NCI-H1930 (cell line): Measurements from ENCODE around the gene PMAIP1.
A peak's percentile ranks its signal among the peaks of the same experiment; 100 is the strongest.

ENCODE experiments used
- DNase-seq, 2 experiments: peaks; one replicate each; lab custom pipeline; 2025; lab: John Stamatoyannopoulos, UW

PMAIP1 gene

DNA sequence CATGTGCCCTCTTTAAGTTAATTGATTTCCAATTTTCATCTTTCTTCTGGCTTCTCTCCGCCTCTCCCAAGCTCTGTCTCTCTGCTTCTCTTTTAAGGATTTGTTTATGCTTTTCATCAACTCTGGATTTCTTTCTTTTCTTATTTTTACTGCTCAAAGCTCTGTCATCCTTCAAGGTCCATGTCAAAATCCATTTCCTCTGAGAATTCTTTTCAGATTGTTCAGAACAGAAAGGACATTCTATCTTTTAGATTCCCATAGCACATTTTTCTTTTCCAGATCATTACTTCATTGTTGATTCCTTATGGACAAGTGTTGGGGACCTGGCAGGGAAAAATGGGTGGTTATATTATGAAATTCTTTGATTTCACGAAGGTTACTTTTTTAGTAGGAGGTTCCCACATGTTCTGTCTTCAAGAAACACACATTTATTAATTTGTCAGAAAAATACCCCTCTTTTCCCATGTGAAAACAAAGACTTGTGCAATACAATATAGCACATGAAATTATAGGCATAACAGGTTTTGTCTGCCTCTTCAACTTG, 12.3 kb downstream of the PMAIP1 start:
- DNase-seq = no peak

DNA sequence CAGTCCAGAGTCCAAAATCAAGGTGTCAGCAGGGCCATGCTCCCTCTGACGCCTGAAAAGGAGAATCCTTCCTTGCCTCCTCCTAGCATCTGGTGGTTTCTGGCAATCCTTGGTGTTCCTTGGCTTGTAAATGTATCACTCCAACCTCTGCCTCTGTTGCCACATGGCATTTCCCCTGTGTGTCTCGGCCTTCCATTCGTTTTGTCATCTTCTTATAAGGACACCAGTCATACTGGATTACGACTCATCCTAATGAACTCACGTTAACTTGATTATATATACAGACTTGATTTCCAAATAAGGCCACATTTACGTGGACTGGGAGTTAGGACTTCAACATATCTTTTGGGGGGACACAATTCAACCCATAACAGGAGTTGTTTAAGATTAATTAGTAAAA, 15.8 kb downstream of the PMAIP1 start:
- no peak for DNase-seq

DNA sequence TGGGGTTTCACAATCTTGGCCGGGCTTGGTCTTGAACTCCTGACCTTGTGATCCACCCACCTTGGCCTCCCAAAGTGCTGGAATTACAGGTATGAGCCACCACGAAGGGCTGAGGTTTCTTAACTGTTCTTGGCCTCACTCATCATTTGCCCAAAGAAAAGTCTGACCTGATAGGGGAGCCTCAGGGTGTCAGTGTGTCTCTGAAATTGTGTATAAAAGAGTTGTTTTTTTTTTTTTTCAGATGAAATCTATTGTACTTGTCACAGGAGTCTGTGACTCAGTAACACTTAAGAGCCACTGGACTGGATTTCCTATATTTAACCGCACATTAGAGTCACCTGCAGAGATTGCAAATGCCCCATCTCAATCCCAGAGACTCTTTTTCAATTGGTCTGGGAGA, 16.9 kb downstream of the PMAIP1 start:
- no peak for DNase-seq

- no peak for DNase-seq
Observed at GRCh38 chr18:59917422-59917821, 17.6 kb downstream of the PMAIP1 start.

DNA sequence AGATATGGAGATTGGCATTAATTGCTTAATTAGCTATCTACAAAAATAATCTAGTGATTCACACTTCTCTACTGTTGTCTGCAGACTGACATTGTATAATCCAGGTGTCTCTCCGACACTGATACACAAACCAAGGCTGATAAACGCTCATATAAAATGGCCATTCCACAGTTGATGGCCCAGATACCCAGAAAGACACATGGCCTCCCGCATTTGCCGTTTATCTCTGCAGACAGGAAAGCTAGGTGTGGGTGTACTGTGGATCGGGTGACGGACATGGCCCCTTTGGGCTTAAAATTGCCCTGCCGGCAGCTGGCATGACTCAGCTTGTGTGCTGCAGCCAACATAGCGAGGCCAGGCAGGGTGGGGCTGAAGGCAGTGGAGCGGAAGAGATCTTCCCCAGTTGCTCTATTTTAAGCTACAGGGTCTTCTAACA, 18.5 kb downstream of the PMAIP1 start:
- DNase-seq = peak in 1 of 2 experiments; percentile 21

- no peak for DNase-seq
Observed at GRCh38 chr18:59918997-59919396, 19.2 kb downstream of the PMAIP1 start.

DNA sequence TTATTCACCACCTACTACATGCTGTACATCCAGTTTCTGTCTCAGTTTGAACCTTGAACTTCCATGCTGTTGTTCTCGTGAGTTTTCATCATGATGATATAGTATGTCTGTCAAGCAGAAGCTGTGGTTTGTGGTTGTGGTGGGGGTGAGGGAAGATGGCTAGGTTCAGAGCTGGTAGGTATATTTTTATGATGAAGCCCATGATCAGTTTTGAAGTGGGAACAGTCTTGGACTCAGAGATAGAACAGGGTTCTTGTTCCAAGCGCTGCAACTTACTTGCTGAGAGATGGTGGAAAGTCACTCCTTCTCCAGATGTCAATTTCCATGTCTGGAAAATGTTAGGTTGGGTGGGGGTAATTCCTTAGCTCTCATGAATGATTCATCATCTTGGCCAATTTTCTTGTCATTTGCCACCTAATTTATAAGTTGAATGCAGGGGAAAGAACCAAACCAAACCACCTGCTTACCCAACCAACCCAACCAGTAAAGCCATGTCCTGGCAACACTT, 21.6 kb downstream of the PMAIP1 start:
- DNase-seq = no peak

DNA sequence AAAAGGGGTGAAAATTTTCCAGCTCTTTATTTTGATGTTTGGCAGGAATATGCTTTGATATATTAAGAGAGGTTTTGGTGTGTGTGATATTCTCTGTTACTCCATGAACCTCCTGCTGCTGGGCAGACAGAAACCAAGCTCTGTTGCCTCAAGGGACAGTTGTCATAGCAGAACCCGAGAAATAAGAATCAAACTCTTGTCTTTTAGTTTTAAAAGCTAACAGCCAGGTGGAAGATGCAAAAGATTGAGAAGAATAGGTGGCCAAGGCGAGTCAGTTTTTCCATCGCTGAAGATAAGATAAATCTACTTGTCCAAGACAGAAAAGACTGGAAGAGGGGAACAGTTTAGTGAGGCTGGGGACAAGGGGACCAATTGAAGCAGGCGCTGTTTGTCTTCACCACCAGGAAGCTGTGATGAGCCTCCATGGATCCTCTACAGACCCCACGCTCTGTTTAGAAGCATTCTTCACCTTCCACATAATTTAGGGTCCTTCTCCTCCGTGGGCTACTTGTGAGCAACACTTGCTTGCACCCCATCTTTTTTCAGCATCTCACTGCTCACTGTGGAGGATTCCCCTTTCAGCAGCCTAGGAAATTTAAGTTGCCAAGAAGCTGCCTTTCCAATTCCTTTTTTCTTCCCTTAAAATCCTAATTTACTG, 23.9 kb downstream of the PMAIP1 start:
- DNase-seq = no peak

GRCh38 chr18:59926131-59926530, 26.3 kb downstream of the PMAIP1 start:
- DNase-seq = no peak

- DNase-seq = no peak
Observed at GRCh38 chr18:59927246-59927825, 27.5 kb downstream of the PMAIP1 start.

DNA sequence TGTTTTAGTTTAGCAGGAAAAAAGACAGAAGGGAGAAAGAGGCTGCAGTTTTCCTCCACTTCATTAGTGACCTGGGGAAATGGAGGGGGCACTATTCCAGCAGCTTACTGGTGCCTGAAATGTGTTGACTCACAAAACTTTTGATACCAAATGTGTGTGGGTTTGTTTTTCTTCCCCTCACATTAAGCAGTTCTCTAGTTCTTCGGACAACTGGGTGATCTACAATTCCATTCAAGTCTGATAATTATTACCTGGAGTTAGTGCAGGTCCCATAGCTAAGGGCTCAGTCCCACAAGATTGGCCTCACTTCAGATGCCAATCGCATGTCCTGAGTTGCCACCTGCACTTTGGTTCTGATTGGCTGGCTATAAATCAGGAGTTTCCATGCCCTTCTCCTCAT, 28.4 kb downstream of the PMAIP1 start:
- no peak for DNase-seq

DNA sequence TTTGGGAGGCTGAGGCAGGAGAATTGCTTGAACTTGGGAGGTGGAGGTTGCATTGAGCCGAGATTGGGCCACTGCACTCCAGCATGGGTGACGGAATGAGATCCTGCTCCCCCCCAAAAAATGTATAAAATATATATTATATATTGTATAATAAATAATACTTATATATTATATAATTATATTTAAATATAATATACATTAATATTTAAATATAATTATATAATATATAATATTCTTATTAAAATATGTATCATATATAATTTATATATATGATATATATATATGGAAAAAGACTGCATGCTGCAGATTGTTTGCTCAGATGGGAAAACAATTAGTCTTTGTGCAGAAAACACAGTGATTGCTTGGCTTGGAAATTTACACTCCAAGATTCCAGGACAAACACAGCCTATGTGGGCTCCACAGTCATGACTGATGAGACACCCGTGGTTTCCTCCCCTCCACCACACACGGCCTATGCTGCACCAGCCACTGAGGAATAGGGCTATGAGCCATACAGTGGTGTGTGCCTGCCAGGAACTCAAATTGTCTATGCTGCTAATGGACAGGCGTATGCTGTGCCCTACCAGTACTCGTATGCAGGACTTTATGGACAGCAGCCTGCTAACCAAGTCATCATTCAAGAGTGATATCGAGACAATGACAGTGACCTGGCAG, 30.0 kb downstream of the PMAIP1 start:
- no peak for DNase-seq

DNA sequence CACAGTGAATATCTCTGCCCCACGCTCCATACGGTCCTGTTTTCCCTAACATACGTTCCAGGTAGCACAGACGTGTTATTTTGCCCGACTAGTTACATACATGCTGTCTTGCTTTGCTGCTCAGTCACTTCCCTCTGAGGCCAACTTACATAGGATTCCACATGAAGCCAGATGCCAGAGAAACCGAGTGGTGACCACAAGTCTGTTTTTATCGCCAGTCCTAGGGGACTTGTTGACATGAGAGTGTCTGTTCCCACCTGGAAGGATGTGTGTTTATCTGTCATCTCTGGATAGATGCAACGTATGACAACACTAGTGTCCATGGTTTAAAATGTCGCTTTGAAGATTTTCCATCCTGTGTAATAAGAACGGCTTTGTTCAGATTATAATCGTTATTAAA, 32.6 kb downstream of the PMAIP1 start:
- no peak for DNase-seq

DNA sequence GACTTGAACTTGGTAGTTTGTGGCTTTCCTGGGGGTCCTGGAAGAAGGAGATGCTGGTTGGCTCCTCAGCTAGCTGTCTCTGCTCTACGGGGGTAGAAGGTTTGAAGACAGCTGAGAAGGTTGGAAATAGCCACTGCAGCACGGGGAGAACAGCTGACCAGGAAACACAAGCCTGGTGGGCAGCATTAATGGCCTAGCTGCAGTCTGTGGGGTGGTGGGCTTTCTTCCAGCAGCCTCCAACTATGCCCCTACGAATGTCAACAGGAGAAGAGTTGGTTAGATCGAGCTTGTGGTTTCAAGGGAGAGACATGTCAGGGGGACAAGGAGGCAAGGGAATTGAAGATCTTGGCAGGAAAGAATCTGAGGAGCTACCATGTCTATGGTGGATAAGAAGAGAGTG, 38.9 kb downstream of the PMAIP1 start:
- no peak for DNase-seq

- no peak for DNase-seq
Observed at GRCh38 chr18:59939127-59939526, 39.3 kb downstream of the PMAIP1 start.

GRCh38 chr18:59940068-59940467, 40.3 kb downstream of the PMAIP1 start:
- no peak for DNase-seq

DNA sequence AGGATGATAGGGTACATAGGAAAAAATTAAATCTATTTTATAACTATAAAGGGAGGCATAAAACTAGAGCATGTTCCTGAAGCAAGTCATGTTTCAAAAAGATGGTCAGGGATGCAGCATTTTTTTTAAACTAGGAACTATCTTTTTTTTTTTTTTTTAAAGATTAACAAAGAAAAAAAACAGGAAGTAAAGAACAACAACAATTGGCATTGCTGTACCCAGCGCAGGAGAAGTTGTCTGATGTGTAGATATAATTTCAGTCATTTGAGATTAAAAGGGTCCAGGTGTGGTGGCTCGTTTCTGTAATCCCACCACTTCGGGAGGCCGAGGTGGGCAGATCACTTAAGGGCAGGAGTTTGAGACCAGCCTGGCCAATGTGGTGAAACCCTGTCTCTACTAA, 41.5 kb downstream of the PMAIP1 start:
- DNase-seq = no peak

- no peak for DNase-seq
Observed at GRCh38 chr18:59942601-59943000, 42.8 kb downstream of the PMAIP1 start.

DNA sequence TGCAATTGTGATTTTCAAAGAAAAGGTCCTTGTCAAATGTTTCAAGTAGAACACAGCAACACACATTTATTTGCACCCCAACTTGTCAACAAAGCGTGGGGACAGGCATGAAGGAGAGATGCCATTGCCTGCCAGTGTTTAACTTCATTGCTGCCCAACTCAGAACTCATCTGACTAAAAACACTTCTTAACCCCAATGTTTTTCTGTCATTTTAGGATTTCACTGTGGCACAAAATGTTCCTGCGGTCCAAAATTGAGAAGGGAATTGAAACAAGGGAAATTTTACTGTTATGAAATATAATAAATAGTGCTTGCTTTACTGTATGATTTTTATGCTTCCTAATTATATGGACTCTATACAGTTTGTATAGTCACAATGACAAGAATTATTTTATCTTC, 45.7 kb downstream of the PMAIP1 start:
- DNase-seq = no peak

DNA sequence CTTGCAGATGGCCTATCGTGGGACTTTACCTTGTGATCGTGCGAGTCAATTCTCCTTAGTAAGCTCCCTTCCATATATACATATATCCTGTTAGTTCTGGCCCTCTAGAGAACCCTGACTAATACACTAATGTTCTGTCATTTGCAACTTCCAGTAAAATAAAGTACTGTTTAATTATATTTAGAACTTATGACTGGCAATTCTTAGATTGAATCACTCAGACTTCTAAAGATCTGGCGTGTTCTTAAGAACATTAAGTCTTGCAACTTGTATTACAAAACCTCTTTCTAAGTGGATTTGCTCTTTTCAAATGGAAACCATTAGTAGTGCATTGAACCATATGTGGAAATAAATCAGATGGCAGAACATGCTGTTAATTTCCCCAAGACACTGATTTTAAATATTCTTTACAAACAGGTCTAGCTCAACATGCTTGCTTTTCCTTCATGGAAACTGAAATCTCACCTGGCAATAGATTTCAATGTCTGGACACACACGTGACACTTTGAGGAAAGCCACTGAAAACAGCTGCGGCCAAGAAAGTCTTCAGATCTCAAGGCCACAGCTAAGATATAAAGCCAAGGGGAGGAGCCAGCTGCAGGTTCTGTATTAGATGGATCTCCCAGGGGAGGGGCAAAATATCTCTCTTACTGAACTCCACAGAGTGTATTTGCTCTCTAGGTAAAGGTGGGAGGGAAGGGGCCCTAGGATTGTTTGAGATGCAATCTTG, 50.6 kb downstream of the PMAIP1 start:
- peak in 1 of 2 experiments; percentile 41 for DNase-seq

DNA sequence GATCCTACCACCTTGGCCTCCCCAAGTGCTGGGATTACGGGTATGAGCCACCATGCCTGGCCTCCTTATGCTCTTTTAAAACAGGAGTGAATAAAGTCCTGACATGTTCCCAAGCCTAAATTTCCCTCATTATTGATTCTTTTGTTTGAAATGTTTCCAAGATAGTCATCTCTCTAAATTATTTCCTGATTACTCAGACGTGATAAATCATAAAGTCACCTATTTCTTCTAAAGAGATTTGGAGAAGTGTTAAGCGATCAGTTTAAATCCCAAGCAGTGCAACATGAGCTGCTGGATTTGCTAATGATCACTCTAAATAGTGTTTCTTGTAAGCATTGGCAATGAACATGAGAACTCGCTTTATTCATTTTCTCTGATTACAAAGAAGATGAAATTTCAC, 51.8 kb downstream of the PMAIP1 start:
- no peak for DNase-seq

- no peak for DNase-seq
Observed at GRCh38 chr18:59952283-59953007, 52.6 kb downstream of the PMAIP1 start.
